Smooth muscle cell of trachea (primary cell): Measurements from ENCODE around the gene USP17L12. TPM values are rescaled to one million over a fixed set of nuclear protein-coding genes. Genes with fewer than 3 reads are reported as not detected.

Source experiments
- total RNA-seq: library from RNA; depleted of rRNA; stranded (reverse); fragments of >200 nt; gene quantifications from 2 replicates; pipeline ENCODE4 v1.2.1, GENCODE V29; 2014

The USP17L12 gene, protein sequence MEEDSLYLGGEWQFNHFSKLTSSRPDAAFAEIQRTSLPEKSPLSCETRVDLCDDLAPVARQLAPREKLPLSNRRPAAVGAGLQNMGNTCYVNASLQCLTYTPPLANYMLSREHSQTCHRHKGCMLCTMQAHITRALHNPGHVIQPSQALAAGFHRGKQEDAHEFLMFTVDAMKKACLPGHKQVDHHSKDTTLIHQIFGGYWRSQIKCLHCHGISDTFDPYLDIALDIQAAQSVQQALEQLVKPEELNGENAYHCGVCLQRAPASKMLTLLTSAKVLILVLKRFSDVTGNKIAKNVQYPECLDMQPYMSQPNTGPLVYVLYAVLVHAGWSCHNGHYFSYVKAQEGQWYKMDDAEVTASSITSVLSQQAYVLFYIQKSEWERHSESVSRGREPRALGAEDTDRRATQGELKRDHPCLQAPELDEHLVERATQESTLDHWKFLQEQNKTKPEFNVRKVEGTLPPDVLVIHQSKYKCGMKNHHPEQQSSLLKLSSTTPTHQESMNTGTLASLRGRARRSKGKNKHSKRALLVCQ
- total RNA-seq: not detected in 2 replicates

DNA sequence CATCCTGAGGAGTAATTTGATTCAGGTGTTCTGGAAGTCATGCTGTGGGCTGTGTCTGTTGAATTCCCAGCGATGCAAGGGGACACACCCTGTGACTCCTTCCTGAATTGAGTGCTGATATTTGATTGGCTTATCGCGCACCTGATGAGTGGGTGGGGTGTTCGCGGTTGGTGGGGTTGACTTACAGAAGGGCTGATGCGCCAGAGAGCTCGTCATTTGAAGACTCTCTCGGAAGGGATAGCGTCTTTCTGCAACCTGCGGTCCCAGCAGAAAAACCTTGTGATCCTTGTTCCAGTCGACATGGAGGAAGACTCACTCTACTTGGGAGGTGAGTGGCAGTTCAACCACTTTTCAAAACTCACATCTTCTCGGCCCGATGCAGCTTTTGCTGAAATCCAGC is at the start of gene USP17L12:
Gene USP17L12 (plus strand): TSS at position 301 of the 400 bp plus-strand sequence. CDS start 0 bp downstream, at position 301.

DNA sequence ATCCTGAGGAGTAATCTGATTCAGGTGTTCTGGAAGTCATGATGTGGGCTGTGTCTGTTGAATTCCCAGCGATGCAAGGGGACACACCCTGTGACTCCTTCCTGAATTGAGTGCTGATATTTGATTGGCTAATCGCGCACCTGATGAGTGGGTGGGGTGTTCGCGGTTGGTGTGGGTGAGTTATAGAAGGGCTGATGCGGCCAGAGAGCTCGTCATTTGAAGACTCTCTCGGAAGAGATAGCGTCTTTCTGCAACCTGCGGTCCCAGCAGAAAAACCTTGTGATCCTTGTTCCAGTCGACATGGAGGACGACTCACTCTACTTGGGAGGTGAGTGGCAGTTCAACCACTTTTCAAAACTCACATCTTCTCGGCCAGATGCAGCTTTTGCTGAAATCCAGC is 9.6 kb upstream of the USP17L12 start, which contains the start of gene USP17L10:
Gene USP17L10 (plus strand): TSS at position 301 of the 400 bp plus-strand sequence. CDS start 0 bp downstream, at position 301.

DNA sequence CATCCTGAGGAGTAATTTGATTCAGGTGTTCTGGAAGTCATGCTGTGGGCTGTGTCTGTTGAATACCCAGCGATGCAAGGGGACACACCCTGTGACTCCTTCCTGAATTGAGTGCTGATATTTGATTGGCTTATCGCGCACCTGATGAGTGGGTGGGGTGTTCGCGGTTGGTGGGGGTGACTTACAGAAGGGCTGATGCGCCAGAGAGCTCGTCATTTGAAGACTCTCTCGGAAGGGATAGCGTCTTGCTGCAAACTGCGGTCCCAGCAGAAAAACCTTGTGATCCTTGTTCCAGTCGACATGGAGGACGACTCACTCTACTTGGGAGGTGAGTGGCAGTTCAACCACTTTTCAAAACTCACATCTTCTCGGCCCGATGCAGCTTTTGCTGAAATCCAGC is 4.8 kb upstream of the USP17L12 start, which contains the start of gene USP17L11:
Gene USP17L11 (plus strand): TSS at position 301 of the 400 bp plus-strand sequence. CDS start 0 bp downstream, at position 301.

DNA sequence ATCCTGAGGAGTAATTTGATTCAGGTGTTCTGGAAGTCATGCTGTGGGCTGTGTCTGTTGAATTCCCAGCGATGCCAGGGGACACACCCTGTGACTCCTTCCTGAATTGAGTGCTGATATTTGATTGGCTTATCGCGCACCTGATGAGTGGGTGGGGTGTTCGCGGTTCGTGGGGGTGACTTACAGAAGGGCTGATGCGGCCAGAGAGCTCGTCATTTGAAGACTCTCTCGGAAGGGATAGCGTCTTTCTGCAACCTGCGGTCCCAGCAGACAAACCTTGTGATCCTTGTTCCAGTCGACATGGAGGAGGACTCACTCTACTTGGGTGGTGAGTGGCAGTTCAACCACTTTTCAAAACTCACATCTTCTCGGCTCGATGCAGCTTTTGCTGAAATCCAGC is 4.6 kb downstream of the USP17L12 start, which contains the start of gene USP17L13:
Gene USP17L13 (plus strand): TSS at position 301 of the 400 bp plus-strand sequence. CDS start 0 bp downstream, at position 301.

DNA sequence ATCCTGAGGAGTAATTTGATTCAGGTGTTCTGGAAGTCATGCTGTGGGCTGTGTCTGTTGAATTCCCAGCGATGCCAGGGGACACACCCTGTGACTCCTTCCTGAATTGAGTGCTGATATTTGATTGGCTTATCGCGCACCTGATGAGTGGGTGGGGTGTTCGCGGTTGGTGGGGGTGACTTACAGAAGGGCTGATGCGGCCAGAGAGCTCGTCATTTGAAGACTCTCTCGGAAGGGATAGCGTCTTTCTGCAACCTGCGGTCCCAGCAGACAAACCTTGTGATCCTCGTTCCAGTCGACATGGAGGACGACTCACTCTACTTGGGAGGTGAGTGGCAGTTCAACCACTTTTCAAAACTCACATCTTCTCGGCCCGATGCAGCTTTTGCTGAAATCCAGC is 14.1 kb downstream of the USP17L12 start, which contains the start of gene USP17L15:
Gene USP17L15 (plus strand): TSS at position 301 of the 400 bp plus-strand sequence. CDS start 0 bp downstream, at position 301.

DNA sequence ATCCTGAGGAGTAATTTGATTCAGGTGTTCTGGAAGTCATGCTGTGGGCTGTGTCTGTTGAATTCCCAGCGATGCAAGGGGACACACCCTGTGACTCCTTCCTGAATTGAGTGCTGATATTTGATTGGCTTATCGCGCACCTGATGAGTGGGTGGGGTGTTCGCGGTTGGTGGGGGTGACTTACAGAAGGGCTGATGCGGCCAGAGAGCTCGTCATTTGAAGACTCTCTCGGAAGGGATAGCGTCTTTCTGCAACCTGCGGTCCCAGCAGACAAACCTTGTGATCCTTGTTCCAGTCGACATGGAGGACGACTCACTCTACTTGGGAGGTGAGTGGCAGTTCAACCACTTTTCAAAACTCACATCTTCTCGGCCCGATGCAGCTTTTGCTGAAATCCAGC is 23.6 kb downstream of the USP17L12 start, which contains the start of gene USP17L17:
Gene USP17L17 (plus strand): TSS at position 301 of the 400 bp plus-strand sequence. CDS start 0 bp downstream, at position 301.

DNA sequence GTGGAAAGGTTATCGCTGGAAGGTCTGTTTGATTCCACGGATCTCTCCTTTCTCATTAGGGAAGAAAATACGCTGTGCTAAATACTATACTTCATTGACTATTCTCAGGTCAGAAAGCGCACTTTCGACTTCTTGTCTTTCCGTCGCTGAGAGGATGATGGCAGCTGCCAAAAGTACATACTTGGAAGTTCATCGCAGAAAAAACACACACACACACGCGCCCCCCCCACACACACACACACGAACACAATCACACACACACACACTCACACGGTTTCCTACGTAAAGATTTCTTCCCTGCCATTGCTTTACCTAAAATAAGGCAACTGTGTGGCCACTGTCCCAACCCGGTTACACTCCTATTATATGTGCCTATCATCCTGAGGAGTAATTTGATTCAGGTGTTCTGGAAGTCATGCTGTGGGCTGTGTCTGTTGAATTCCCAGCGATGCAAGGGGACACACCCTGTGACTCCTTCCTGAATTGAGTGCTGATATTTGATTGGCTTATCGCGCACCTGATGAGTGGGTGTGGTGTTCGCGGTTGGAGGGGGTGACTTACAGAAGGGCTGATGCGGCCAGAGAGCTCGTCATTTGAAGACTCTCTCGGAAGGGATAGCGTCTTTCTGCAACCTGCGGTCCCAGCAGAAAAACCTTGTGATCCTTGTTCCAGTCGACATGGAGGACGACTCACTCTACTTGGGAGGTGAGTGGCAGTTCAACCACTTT is 28.2 kb downstream of the USP17L12 start, which contains the start of gene USP17L18:
Gene USP17L18 (plus strand): TSS at position 678 of the 728 bp plus-strand sequence. CDS start 0 bp downstream, at position 678.

DNA sequence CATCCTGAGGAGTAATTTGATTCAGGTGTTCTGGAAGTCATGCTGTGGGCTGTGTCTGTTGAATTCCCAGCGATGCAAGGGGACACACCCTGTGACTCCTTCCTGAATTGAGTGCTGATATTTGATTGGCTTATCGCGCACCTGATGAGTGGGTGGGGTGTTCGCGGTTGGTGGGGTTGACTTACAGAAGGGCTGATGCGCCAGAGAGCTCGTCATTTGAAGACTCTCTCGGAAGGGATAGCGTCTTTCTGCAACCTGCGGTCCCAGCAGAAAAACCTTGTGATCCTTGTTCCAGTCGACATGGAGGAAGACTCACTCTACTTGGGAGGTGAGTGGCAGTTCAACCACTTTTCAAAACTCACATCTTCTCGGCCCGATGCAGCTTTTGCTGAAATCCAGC is 33.1 kb downstream of the USP17L12 start, which contains the start of gene USP17L19:
Gene USP17L19 (plus strand): TSS at position 301 of the 400 bp plus-strand sequence. CDS start 0 bp downstream, at position 301.

DNA sequence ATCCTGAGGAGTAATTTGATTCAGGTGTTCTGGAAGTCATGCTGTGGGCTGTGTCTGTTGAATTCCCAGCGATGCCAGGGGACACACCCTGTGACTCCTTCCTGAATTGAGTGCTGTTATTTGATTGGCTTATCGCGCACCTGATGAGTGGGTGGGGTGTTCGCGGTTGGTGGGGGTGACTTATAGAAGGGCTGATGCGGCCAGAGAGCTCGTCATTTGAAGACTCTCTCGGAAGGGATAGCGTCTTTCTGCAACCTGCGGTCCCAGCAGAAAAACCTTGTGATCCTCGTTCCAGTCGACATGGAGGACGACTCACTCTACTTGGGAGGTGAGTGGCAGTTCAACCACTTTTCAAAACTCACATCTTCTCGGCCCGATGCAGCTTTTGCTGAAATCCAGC is 37.9 kb downstream of the USP17L12 start, which contains the start of gene USP17L20:
Gene USP17L20 (plus strand): TSS at position 301 of the 400 bp plus-strand sequence. CDS start 0 bp downstream, at position 301.

DNA sequence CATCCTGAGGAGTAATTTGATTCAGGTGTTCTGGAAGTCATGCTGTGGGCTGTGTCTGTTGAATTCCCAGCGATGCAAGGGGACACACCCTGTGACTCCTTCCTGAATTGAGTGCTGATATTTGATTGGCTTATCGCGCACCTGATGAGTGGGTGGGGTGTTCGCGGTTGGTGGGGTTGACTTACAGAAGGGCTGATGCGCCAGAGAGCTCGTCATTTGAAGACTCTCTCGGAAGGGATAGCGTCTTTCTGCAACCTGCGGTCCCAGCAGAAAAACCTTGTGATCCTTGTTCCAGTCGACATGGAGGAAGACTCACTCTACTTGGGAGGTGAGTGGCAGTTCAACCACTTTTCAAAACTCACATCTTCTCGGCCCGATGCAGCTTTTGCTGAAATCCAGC is 42.6 kb downstream of the USP17L12 start, which contains the start of gene USP17L21:
Gene USP17L21 (plus strand): TSS at position 301 of the 400 bp plus-strand sequence. CDS start 0 bp downstream, at position 301.

DNA sequence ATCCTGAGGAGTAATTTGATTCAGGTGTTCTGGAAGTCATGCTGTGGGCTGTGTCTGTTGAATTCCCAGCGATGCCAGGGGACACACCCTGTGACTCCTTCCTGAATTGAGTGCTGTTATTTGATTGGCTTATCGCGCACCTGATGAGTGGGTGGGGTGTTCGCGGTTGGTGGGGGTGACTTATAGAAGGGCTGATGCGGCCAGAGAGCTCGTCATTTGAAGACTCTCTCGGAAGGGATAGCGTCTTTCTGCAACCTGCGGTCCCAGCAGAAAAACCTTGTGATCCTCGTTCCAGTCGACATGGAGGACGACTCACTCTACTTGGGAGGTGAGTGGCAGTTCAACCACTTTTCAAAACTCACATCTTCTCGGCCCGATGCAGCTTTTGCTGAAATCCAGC is 47.4 kb downstream of the USP17L12 start, which contains the start of gene USP17L22:
Gene USP17L22 (plus strand): TSS at position 301 of the 400 bp plus-strand sequence. CDS start 0 bp downstream, at position 301.

Other genes with a start within 250 kb of the USP17L12 start
- not detected in 2 replicates for gene FAM90A26, start 49.7 kb upstream of the USP17L12 start, total RNA-seq
- not detected in 2 replicates for gene USP17L10, start 9.5 kb upstream of the USP17L12 start, total RNA-seq
- not detected in 2 replicates for gene USP17L11, start 4.7 kb upstream of the USP17L12 start, total RNA-seq
- not detected in 2 replicates for gene USP17L13, start 4.7 kb downstream of the USP17L12 start, total RNA-seq
- gene USP17L15, start 14.2 kb downstream of the USP17L12 start, total RNA-seq: not detected in 2 replicates
- gene USP17L17, start 23.7 kb downstream of the USP17L12 start, total RNA-seq: not detected in 2 replicates
- gene USP17L18, start 28.5 kb downstream of the USP17L12 start, total RNA-seq: not detected in 2 replicates
- not detected in 2 replicates for gene USP17L19, start 33.2 kb downstream of the USP17L12 start, total RNA-seq
- not detected in 2 replicates for gene USP17L20, start 38.0 kb downstream of the USP17L12 start, total RNA-seq
- not detected in 2 replicates for gene USP17L21, start 42.7 kb downstream of the USP17L12 start, total RNA-seq
- not detected in 2 replicates for gene USP17L22, start 47.5 kb downstream of the USP17L12 start, total RNA-seq
- not detected in 2 replicates for gene USP17L24, start 105.0 kb downstream of the USP17L12 start, total RNA-seq
- gene USP17L25, start 109.8 kb downstream of the USP17L12 start, total RNA-seq: not detected in 2 replicates
- not detected in 2 replicates for gene USP17L26, start 114.5 kb downstream of the USP17L12 start, total RNA-seq
- gene USP17L5, start 119.3 kb downstream of the USP17L12 start, total RNA-seq: not detected in 2 replicates
- gene USP17L27, start 124.0 kb downstream of the USP17L12 start, total RNA-seq: not detected in 2 replicates
- gene USP17L28, start 128.7 kb downstream of the USP17L12 start, total RNA-seq: not detected in 2 replicates
- not detected in 2 replicates for gene USP17L29, start 133.5 kb downstream of the USP17L12 start, total RNA-seq
- gene USP17L30, start 143.0 kb downstream of the USP17L12 start, total RNA-seq: not detected in 2 replicates
- gene DEFB131A, start 224.3 kb downstream of the USP17L12 start, total RNA-seq: not detected in 2 replicates